Stimulated activated naive CD8-positive, alpha-beta T cell treated with anti-CD3 and anti-CD28 coated beads, Interleukin-15, Interleukin-2, amounts not matched to agents 100 ng/mL and 50 ng/mL, for 24 hours (primary cell): ENCODE data around the gene SMPDL3B.
A peak's percentile ranks its signal among the peaks of the same experiment; 100 is the strongest.

ENCODE experiments used
- H3K27ac Mint-ChIP-seq: one replicate; pipeline ENCODE4 v1.8.0; 2021; ENCODE audit warnings: mild to moderate bottlenecking, mixed read lengths
- H3K27me3 Mint-ChIP-seq: one replicate; pipeline ENCODE4 v1.8.0; 2021; ENCODE audit warnings: mixed read lengths
- H3K36me3 Mint-ChIP-seq: one replicate; pipeline ENCODE4 v1.8.0; 2021; ENCODE audit warnings: low read depth, mixed read lengths
- H3K4me1 Mint-ChIP-seq: one replicate; pipeline ENCODE4 v1.8.0; 2021; ENCODE audit warnings: low read depth, mixed read lengths
- H3K4me3 Mint-ChIP-seq: one replicate; pipeline ENCODE4 v1.8.0; 2021; ENCODE audit warnings: mild to moderate bottlenecking, mixed read lengths
- H3K9me3 Mint-ChIP-seq: one replicate; pipeline ENCODE4 v1.8.0; 2021; ENCODE audit warnings: mixed read lengths

SMPDL3B gene

GRCh38 chr1:27955076-27955475 lies 20.3 kb downstream of the SMPDL3B start:
- H3K27ac Mint-ChIP-seq, result no peak overlapping the region
- no peaks in the 10 kb centered on the region for H3K9me3 Mint-ChIP-seq
- H3K36me3 Mint-ChIP-seq, result no peaks in the 10 kb centered on the region
- no peaks in the 10 kb centered on the region for H3K27me3 Mint-ChIP-seq
- H3K4me3 Mint-ChIP-seq, result no peak overlapping the region
- H3K4me1 Mint-ChIP-seq, result peaks cover 7% of the 10 kb centered on the region

- no peaks in the 10 kb centered on the region for H3K27me3 Mint-ChIP-seq
- H3K4me3 Mint-ChIP-seq, result no peak overlapping the region
- H3K9me3 Mint-ChIP-seq, result no peaks in the 10 kb centered on the region
- H3K36me3 Mint-ChIP-seq, result no peaks in the 10 kb centered on the region
- H3K4me1 Mint-ChIP-seq, result peaks cover 21% of the 10 kb centered on the region
- H3K27ac Mint-ChIP-seq, result no peak overlapping the region
Measured at GRCh38 chr1:27956761-27957160, 22.0 kb downstream of the SMPDL3B start.

GRCh38 chr1:27957655-27958054 lies 22.9 kb downstream of the SMPDL3B start:
- Mint-ChIP-seq H3K4me1 (peaks cover 22% of the 10 kb centered on the region), H3K27me3 (no peaks in the 10 kb centered on the region), H3K27ac (no peak overlapping the region), H3K36me3 (no peaks in the 10 kb centered on the region), H3K9me3 (no peaks in the 10 kb centered on the region), H3K4me3 (no peak overlapping the region)

- Mint-ChIP-seq H3K4me1 (peaks cover 22% of the 10 kb centered on the region), H3K27ac (no peak overlapping the region), H3K9me3 (no peaks in the 10 kb centered on the region), H3K4me3 (no peak overlapping the region), H3K36me3 (no peaks in the 10 kb centered on the region), H3K27me3 (no peaks in the 10 kb centered on the region)
Measured at GRCh38 chr1:27958513-27958912, 23.7 kb downstream of the SMPDL3B start.

GRCh38 chr1:27959792-27960603 lies 25.2 kb downstream of the SMPDL3B start, which contains the start of gene XKR8:
TSS of gene XKR8 (plus strand) at chr1:27959973. CDS start at chr1:27960070, 97 bp downstream.
- H3K27ac Mint-ChIP-seq, result peak within 1 kb of the TSS; percentile 67
- peaks cover 22% of the 10 kb centered on the region for H3K4me1 Mint-ChIP-seq
- H3K27me3 Mint-ChIP-seq, result no peaks in the 10 kb centered on the region
- H3K9me3 Mint-ChIP-seq, result no peaks in the 10 kb centered on the region
- peak within 1 kb of the TSS; percentile 81 for H3K4me3 Mint-ChIP-seq
- no peaks in the 10 kb centered on the region for H3K36me3 Mint-ChIP-seq

GRCh38 chr1:27960762-27961645 lies 26.2 kb downstream of the SMPDL3B start:
- Mint-ChIP-seq H3K27ac (no peak overlapping the region), H3K36me3 (peaks cover 3% of the 10 kb centered on the region), H3K4me1 (peaks cover 22% of the 10 kb centered on the region), H3K9me3 (no peaks in the 10 kb centered on the region), H3K4me3 (peak overlapping the region; percentile 81), H3K27me3 (no peaks in the 10 kb centered on the region)

GRCh38 chr1:27961646-27962221 lies 26.9 kb downstream of the SMPDL3B start:
- Mint-ChIP-seq H3K27me3 (no peaks in the 10 kb centered on the region), H3K36me3 (peaks cover 6% of the 10 kb centered on the region), H3K27ac (peak overlapping the region; percentile 55), H3K4me3 (peak overlapping the region; percentile 81), H3K4me1 (peaks cover 22% of the 10 kb centered on the region), H3K9me3 (no peaks in the 10 kb centered on the region)

- Mint-ChIP-seq H3K9me3 (no peaks in the 10 kb centered on the region), H3K4me1 (peaks cover 32% of the 10 kb centered on the region), H3K36me3 (peaks cover 12% of the 10 kb centered on the region), H3K27ac (no peak overlapping the region), H3K4me3 (no peak overlapping the region), H3K27me3 (no peaks in the 10 kb centered on the region)
Measured at GRCh38 chr1:27963393-27963792, 28.6 kb downstream of the SMPDL3B start.

- no peaks in the 10 kb centered on the region for H3K27me3 Mint-ChIP-seq
- H3K27ac Mint-ChIP-seq, result peak overlapping the region; percentile 31
- H3K36me3 Mint-ChIP-seq, result peaks cover 16% of the 10 kb centered on the region
- H3K9me3 Mint-ChIP-seq, result no peaks in the 10 kb centered on the region
- no peak overlapping the region for H3K4me3 Mint-ChIP-seq
- peaks cover 28% of the 10 kb centered on the region for H3K4me1 Mint-ChIP-seq
Measured at GRCh38 chr1:27966402-27967105, 31.8 kb downstream of the SMPDL3B start.

GRCh38 chr1:27967106-27967883 lies 32.5 kb downstream of the SMPDL3B start:
- Mint-ChIP-seq H3K9me3 (no peaks in the 10 kb centered on the region), H3K36me3 (peaks cover 21% of the 10 kb centered on the region), H3K27ac (peak overlapping the region; percentile 54), H3K27me3 (no peaks in the 10 kb centered on the region), H3K4me1 (peaks cover 24% of the 10 kb centered on the region), H3K4me3 (no peak overlapping the region)

GRCh38 chr1:27967884-27968466 lies 33.2 kb downstream of the SMPDL3B start:
- Mint-ChIP-seq H3K4me1 (peaks cover 24% of the 10 kb centered on the region), H3K9me3 (no peaks in the 10 kb centered on the region), H3K27ac (peak overlapping the region; percentile 54), H3K4me3 (no peak overlapping the region), H3K27me3 (no peaks in the 10 kb centered on the region), H3K36me3 (peaks cover 22% of the 10 kb centered on the region)

GRCh38 chr1:27968692-27969091 lies 33.9 kb downstream of the SMPDL3B start:
- Mint-ChIP-seq H3K27ac (peak overlapping the region; percentile 54), H3K36me3 (peaks cover 27% of the 10 kb centered on the region), H3K4me1 (peaks cover 24% of the 10 kb centered on the region), H3K4me3 (no peak overlapping the region), H3K27me3 (no peaks in the 10 kb centered on the region), H3K9me3 (no peaks in the 10 kb centered on the region)

GRCh38 chr1:27970401-27970800 lies 35.6 kb downstream of the SMPDL3B start:
- Mint-ChIP-seq H3K9me3 (no peaks in the 10 kb centered on the region), H3K4me1 (peaks cover 24% of the 10 kb centered on the region), H3K27me3 (no peaks in the 10 kb centered on the region), H3K36me3 (peaks cover 27% of the 10 kb centered on the region), H3K4me3 (no peak overlapping the region), H3K27ac (no peak overlapping the region)
